ENCODE measurements around the gene PIPOX.
"Not testable (repeated sequence)": the region's sequence is repeated elsewhere in the genome, so short reads cannot be mapped to it uniquely, and the experiment has no call there.

Gene PIPOX

DNA sequence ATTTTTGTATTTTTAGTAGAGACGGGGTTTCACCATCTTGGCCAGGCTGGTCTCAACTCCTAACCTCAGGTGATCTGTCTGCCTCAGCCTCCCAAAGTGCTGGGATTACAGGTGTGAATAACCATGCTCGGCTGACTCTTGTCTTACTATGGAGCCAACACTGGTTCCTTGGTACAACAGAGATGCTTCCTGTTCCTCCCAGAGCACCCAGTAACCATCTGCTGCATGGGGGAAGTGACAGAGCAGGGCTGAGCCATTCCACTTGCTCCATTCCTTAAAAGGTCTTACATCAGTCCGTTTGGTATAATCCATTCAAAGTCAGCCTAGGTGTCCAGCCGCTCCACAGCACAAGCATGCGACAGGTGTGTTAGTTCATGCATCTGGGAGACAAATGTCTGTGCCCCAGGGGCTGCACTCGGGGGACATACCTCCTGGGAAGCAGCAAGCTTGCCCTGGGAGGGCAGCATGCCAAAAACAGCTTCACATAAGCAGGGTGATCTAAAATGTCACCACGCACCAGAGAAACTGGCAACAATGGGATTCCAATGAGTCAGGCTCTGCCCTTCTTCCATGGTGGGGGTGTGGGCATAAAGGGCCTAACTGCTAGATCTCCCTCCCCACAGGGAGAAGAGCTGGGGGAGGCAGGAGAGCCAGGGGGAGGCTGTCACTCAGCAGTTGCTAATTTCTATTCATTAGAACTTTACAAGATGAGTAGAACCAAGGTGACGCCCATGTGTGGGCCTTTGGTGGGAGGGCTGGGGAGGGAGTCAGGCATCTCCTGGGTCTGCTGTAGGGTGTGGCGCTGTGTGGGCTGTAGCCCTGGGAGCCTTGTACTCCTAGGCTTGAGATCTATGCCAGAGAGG, 35.5 kb downstream of the PIPOX start:
- no peak for DNase-seq

DNA sequence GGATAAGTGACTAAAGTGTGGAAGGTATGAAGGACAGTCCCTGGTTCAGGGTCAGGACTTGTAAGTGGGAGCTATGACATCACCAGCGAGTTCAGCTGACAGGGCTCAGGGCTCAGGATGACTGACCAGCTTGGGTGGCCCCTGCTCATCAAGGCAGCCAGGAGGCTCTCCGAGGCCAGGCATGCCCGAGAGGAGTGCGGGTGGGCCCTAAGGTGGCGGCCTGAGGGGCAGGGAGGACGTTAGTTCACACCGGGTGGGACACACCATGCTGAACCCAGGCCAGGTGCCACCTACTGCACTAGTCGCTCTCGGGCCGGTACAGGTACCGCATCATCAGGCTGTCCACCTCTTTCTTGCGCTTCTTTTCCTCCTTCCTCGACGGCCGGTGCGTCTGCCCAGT, 36.5 kb downstream of the PIPOX start:
- DNase-seq, result no peak

DNA sequence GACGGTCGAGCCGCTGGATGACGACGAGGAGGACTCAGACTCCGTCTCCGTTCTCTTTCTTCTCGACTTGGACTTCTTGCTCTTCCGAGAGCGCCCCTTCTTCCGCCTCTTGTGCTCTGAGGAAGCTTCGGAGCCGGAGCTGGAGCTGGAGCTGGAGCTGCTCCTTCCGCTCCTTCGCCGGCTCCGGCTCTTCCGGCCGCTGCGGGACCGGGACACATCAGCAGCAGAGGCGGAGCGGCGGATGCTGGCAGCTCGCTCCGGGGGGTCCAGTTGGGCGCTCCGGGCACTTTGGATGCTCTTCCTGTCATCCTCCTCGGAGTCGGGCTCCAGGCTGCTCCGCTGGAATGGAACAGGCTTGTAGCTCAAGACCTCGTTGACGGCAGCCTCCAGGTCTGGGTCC, 36.9 kb downstream of the PIPOX start:
- DNase-seq, result no peak

DNA sequence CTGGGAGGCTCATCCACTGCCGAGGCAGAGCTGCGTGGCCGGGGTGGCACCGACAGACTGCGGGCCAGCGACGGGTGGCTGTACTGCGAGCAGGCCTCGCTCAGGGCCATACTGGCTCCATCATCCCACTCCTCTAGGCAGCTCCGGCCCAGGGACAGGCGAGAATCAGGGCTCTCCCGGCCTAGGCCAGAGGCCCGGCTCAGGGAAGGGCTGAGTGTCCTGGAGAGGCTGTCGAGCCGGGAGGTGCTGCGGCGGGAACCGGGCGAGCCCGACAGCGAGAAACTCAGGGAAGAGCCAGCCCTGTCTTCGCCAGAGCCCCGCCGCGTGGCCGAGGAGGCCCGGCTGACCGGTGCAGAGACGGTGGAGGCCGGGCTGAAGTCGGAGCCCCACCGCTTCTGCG, 37.4 kb downstream of the PIPOX start:
- no peak for DNase-seq

DNA sequence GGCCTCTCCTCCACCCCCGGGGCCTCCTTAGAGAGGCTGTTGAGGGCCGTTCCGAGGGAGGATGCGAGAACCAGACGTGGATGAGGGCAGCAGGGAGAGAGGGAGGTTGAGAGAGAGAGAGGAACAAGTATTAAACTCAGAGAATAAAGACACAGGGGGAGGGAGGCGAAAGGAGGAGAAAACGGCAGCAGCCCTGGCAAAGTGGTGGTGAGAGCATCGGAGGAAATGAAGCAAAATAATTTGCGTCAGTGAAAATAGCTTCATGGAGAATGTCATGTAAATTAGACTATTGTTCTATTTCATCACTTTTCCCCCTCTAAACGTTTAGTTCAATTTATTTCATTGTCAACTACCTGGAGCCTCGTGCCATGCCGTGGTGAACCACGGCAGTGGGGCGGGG, 38.0 kb downstream of the PIPOX start:
- DNase-seq, result no peak

DNA sequence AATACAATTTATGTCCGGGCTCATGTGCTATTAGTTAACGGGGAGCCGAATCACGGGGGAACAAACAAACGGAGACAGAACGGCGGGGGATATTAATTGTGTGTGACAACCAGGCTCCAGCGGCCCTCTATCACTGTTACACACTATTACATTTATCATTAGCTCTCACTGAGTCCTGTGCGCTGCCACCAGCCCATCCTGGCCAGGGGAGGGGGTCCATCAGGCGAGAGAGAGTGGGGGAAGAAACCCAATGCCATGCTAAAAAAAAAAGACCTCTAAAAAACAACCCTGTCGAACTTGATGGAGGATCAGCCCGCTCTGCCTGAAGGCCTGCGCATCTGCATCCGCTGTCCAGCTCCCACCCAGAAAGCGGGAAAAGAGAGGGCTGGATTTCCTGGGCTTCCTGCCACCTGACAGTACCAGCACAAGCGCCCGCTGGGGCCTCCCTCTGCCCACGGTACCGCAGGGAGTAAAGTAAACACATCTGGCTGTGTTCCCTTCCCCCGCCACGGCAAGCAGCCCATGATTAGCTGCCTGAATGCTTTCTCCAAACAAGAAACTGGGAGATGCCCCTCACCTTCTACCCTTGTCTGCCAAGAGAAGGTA, 41.7 kb downstream of the PIPOX start:
- peak; percentile 92 for DNase-seq

DNA sequence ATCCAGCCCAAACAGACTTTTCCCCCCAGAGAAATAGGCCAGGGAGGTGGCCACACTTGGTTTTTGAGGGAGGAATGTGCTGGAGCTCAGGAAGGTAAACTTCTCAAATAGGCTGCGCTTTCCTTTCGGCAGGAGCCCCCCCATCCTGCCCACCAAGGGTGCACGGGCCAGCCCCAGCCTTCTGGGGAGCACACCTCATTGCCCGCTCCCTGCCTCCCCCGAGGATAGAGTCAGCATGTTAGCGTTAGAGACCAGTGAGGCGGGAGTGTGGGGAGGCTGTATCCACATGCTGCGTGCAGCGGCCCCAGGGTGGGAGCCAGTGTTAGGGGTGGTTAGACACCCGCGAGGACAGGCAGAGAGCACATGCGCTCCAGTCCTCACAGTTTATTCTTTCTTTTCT, 42.3 kb downstream of the PIPOX start:
- no peak for DNase-seq

DNA sequence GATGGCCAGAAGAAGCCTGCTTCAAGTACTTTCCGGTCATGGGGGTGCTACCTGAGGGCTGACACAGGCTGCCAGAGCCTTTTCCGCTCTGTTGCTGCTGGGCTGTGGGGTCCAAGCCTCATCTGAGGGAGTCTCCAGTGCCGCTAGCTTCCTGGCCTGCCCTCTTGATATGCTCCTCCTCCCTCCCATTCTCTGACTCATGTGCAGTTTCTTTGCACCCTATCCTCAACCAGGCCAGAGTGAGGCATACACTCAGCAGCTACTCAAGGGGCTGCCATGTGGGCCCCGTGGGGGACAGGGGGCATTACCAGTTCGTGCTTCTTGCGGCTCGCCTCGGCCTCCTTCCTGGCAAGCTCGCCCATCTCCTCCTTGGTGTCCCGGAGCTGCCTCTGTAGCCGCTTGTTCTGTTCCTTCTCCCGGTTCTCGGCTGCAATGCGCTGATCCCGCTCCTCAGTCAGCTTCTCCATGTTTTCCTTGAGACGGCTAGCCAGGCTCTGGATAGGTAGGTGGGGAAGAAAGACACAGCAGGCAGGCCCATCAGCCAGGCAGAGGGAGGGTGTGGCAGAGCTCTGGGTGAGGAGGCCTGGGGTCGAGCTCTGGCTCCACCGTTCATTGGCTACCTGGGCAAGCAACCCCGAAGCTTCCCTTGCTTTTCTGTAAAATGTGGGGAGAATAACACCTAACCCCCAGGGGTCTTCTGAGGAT, 43.8 kb downstream of the PIPOX start:
- no peak for DNase-seq

DNA sequence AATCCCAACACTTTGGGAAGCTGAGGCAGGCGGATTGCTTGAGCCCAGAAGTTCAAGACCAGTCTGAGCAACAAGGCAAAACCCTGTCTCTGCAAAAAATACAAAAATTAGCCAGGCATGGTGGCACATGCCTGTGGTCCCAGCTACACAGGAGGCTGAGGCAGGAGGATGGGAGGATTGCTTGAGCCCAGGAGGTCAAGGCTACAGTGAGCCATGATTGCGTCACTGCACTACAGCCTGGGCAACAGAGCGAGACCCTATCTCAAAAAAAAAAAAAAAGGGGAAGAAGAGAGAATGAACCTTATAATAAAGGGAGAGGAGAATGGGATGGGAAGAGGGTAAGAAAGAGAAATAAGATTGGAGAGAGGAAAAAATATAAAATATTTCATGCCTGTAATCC, 45.8 kb downstream of the PIPOX start:
- not testable (repeated sequence) for DNase-seq

DNA sequence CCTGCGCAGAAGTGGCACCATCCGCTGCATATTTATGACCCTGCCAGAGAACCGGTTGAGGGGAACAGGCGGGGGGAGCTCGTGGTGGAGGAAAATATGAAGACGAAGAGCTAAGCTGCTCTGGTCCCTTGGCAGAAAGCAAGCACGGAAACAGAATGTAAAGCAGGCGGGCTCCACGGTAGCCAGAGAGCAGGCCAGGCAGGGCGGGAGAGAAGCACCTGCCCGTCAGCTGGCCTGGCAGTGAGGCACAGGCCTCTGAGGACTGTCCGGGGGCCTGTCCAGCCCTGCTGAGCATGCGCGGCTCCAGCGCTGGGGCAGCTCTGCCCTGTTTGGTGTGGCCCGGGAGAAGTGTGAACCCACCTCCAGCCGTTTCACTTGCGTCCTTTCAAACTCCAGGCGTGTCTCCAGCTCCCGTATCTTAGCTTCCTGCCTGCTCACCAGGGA, 46.7 kb downstream of the PIPOX start:
- DNase-seq, result no peak

DNA sequence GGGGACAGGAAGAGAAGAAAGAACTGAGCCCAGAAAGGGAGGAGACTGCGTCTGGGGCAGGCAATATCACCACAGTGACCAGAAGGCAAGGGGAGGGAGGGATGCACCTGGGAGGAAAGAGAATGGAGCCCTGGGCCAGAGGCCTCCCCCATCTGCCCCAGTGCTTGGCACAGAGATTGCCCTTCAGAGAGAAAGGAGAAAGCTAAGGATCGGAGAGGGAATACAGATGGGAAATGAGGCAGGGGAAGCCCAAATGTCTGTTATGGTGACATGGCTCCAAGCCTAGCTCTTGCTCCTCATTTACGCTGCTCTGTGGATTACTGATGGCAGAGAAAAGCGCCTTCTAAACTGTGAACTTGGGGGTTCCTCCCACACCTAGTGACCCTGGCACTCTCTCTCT, 47.2 kb downstream of the PIPOX start:
- no peak for DNase-seq

DNA sequence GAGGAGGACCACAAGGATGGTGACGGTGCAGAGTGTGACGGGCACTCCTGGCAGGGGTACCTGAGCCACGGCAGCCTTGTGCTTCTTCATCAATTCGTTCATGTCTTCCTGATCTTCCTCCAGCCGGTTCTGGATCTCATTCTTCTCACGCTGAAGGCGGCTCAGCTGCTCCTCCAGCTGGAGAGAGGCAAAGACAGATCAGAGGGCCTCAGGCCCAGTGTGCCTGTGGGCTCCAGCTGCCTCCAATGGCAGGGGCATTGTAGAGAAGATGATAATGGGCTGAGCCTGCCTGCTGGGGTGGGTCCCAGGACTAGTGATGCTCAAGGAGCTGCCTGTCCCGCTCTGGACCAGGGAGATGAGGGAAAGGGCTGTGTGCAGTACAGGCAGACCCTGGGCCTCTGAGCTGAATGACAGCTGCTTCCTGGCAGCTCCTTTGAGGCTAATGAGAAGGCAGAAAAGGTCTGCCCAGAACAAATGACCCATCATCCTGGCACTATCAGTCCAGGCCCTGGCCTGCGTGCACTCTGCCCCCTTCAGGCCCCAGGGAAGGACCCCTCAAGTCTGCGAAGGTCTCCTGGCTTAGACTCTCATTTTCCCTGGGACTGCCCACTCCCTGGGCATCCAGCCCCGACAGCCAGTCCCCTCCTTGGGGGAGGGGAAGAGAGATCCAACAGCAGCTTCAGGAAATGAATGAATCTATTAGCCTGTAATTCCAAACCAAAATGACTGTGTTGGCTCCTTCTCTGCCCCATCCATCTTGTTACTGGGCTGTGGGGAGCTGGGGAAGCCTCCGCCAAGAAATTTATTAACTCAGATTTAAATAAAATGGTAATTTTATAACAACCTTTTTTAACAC, 48.0 kb downstream of the PIPOX start:
- DNase-seq, result no peak

DNA sequence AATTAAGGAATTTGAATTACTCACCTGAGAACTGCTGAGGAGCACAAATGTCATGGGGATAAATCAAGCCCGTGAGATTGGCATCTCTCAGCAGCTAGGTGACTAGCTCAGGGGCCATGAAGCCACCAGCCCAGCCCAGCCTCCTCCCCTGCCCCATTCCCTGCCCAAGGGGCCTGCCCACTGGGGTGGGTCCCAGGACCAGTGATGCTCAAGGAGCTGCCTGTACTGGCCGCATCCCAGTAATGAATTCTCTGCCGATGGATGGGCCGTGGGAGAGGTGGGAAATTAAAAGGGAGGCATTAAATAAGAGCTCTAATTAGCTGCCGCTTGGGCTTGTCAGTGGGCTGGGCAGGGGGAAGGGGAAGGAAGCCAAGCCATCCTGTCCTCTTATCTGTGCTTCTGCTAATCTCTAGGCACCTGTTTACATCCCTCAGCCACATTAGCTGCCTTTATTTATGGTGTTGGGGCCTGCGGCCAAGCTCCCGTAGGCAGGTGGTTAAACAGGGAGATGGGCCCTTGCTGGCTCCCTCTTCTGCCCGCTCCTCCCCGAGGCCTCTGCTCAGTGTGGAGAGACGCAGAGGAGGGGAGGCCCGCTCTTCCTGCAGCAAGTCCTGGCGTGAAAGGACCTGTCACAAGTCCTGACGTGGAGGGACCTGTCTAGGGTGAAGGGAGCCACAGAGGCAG, 48.8 kb downstream of the PIPOX start:
- DNase-seq, result peak; percentile 56

DNA sequence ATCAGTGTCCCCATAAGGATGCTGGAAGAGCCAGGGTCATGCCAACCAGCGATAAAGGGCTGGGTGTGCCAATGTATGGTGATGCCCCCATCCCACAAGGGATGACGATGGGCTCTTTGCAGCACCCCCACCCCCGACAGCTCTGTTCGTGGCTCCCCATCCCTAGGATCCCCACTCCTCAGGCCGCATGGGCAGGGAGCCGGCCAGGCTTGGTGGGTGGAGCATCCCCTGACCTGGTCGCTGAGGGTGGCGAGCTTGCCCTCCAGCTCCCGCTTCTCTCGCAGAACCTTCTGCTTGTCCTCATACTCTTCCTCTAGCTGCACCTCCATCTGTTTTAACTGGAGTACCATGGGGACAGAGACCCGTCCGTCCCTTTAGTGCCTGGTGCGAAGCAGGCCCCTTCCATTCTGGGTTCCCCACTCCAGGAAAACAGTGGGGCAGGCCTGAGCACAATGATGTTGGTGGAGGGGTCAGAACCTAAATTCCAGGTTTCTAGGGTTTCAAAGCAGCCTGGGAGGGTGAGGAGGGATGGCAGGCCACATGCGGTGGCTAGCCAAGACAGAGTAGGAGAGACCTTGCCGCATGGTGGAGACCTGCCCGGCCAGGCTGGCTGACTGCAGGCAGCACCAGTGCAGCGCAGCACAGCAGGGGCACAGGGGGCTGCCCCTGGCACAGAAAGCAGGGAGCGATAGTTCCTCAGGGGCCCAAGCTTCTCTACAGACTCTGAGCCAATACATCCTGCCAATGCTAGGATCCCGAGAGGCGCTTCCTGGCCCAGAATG, 50.3 kb downstream of the PIPOX start:
- DNase-seq, result no peak

DNA sequence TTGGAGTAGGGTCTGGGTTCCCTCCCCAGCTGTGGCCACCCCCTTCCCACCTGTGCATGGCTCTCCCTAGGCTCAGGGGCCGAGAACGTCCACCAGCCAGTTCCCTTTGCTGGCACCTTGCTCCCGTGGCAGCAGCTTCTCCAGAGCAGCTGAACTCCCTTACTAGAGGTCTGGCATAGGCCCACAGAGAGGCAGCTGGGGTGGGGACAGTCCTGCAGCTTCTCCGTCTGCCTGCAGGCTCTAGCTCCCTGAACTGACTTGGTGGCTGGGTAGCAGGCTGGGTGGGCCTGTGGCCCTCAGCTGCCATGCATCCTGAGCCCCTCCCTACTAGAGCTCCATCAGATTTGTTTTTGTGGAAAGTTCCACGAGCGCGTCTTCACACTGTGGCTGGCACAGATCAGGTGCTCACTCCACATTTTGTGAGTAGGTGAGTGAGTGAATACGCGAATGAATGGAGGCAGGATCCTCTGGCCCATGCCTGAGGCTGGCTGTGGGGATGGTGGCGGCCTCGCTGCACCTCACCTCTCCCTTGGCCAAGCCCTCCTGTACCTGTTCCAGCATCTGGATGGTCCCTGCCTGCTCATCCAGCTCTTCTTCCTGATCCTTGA, 51.3 kb downstream of the PIPOX start:
- DNase-seq, result no peak

DNA sequence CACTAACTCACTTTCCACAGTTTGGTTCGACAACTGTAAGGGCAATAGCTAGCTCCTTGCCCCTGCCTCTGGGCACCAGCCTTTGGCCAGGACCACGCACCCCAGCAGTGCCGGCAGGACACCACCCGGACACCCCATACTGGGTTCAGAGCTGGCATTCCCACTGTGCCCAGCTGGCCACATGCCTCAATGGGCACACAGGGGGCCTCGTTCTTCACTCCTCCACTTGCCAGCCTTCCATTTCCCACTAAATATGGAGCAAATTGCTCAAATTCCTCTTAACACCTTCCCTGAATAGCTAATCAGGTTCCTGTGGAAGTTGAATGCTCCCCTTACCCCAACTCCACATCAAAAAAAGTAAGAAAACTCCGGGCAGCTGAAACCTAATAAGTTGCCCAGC, 52.5 kb downstream of the PIPOX start:
- DNase-seq, result no peak

DNA sequence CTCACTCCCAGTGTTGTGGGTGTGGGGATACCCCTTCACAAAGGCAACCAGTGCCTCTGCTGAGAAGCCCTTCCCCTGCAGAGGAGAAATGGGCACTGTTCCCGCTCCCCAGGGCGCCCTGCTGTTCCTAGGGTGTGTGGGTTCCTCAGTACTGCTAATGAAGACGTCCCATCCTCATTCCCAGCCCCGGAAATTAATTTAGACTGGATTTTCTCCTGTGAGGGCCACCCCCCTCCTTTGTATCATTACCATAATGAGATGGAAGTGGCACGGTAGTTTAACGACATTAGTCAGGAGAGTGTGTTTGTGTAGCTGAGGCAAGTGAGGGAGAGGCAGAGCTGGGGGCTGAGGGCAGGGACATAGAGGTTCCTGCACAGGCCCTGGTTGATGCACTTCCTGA, 53.2 kb downstream of the PIPOX start:
- DNase-seq, result no peak

DNA sequence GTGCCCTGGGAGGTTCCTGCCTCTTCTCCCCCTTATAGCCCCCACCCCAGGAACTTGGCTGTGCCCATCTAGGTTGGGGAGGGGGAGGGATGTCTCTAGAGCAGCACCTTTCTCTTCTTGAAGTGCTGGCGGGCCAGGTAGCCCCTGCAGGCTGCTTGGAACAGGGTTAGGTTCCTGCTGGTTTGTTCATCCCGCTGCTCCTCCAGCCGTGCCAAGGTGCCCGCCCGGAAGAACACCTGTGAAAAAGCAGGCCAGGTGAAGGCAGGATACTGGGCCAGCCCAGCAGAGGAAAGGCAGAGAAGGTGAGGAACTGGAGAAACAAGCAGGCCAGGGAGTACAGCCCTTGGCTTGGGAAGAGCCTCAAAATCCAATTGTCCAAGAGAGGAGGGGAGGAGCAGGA, 56.6 kb downstream of the PIPOX start:
- DNase-seq, result no peak

DNA sequence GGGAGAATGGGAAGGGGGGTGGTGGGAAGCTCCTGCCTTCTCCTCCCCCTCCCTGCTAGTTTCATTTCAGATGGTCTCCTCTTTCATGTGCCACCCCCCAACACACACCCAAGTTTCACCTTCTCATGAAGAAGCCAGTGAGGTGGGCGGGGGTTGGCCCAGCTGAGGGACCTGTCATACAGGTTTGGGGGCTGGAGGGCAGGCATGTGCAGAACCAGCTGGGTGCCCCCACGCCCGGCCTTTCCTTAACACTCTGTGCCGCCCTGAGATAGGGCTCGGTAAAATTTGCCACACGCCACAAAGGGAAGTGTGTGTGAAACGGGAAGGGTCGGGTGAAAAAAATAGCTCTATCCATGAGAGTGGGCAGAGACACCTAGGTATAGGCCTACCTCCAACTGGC, 57.4 kb downstream of the PIPOX start:
- DNase-seq, result no peak

DNA sequence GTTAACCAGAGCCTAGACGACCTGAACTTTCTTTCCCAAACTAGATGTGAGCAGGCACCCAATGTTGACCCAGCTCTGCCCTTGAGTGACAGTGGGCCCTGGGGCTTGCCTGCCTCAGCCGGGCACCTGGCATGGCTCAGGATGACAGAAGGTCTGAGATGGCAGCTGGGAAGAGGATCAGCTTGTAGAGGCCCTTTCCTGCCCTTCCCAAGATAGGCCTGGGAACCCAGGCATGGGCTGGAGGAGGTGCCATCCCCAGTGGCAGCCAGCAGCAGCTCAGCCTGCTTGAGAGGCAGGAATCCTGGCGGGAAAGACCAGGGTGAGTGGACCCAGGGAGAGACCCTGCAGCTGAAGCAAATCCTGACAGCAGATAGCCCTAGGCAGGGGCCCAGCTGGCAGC, 59.1 kb downstream of the PIPOX start:
- DNase-seq, result no peak

DNA sequence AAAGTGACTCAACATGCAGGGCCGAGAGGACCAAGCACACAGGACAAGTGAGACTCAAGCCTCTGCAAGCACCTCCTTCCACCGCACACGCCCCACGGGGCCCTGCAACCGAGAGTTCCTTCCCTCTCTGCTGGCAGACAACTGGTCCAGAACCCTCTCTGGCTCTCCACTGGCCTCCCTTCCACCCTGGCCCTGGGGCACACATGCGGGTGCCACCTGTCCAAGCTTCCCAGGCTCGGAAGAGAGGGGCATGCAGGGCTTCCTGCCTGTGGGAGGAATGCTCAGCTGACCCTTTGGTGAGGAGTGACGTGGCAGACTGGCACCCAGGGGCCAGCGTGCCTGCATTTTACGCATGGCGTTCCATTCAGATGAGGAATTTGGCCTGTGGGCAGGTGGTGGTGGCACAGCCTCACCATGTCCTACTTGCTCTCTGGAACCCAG, 59.8 kb downstream of the PIPOX start:
- DNase-seq, result no peak

Data from NCI-H1417 treated with DMSO at 0.1 percent for 48 hours (cell line).